Omental fat pad (tissue), 4 donors: Measurements from ENCODE around the gene TP53AIP1. TPM values are rescaled to one million over a fixed set of nuclear protein-coding genes. Genes with fewer than 3 reads are reported as not detected.

Source experiments
- ATAC-seq: fragments of 150-250 bp; one replicate; pipeline ENCODE4 v1.9.1; 2016; ENCODE audit warnings: mild to moderate bottlenecking, moderate library complexity; ENCODE audit not compliant: low FRiP score
- DNase-seq: peaks from one replicate; pipeline ENCODE4 v3.0.0-alpha.2; 2019; ENCODE audit warnings: low spot score
- total RNA-seq, 4 donors: library from RNA; depleted of rRNA; stranded (reverse); fragments of >200 nt; gene quantifications; one replicate each; pipeline ENCODE4 v1.1.0, GENCODE V29; 2016
- TF ChIP-seq, protein P1 (sequence below), 3 donors: fragments of 450-650 bp; IDR thresholded peaks; one replicate each; pipeline ENCODE4 v1.5.1; 2016 to 2017; ENCODE audit warnings: antibody characterized with exemption in 3 of 3, mild to moderate bottlenecking in 3 of 3, moderate library complexity in 2 of 3

Gene TP53AIP1, protein sequence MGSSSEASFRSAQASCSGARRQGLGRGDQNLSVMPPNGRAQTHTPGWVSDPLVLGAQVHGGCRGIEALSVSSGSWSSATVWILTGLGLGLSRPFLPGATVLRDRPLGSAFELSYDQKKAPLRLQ
- total RNA-seq, result under 1 TPM in 2 of 4 donors, not detected in 2; 0.24 to 0.37 TPM

DNA sequence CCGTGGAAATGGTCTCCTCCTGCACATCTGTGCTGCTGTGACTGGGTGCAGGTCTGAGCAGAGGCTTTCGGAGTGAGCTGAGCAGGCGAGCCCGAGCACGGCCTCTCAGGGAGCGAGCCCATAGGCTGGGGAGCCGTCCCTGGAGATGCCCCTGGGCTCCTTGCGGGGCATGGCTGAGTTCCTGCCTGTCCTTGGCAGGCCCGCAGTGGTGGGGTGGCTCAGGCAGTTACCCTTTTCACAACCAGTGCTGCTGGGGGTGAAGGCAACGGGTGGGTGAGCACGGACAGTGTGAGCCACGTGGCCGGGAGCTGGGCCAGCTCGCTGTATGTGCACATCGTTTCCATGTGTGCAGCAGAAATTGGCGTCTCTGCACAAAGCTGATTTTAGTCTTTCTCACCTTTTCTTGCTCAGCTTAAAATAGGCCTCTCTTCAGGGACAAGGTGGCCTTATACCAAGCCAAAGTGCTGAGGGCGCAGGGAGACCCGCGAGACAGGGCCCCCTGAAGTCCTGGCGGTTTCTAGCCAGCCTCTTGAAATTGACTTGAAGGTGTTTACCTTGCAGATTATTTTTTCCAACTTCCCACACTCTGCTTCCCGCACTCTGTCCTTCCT is at the start of gene TP53AIP1:
Gene TP53AIP1 (minus strand): TSS at position 55 of the 611 bp plus-strand sequence. CDS start 5,053 bp downstream, outside the sequence.
- DNase-seq (no peak), ATAC-seq (no peak)
- TF ChIP-seq, protein P1, sequence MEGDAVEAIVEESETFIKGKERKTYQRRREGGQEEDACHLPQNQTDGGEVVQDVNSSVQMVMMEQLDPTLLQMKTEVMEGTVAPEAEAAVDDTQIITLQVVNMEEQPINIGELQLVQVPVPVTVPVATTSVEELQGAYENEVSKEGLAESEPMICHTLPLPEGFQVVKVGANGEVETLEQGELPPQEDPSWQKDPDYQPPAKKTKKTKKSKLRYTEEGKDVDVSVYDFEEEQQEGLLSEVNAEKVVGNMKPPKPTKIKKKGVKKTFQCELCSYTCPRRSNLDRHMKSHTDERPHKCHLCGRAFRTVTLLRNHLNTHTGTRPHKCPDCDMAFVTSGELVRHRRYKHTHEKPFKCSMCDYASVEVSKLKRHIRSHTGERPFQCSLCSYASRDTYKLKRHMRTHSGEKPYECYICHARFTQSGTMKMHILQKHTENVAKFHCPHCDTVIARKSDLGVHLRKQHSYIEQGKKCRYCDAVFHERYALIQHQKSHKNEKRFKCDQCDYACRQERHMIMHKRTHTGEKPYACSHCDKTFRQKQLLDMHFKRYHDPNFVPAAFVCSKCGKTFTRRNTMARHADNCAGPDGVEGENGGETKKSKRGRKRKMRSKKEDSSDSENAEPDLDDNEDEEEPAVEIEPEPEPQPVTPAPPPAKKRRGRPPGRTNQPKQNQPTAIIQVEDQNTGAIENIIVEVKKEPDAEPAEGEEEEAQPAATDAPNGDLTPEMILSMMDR (IDR thresholded peaks at IDR 0.05), result no peak

DNA sequence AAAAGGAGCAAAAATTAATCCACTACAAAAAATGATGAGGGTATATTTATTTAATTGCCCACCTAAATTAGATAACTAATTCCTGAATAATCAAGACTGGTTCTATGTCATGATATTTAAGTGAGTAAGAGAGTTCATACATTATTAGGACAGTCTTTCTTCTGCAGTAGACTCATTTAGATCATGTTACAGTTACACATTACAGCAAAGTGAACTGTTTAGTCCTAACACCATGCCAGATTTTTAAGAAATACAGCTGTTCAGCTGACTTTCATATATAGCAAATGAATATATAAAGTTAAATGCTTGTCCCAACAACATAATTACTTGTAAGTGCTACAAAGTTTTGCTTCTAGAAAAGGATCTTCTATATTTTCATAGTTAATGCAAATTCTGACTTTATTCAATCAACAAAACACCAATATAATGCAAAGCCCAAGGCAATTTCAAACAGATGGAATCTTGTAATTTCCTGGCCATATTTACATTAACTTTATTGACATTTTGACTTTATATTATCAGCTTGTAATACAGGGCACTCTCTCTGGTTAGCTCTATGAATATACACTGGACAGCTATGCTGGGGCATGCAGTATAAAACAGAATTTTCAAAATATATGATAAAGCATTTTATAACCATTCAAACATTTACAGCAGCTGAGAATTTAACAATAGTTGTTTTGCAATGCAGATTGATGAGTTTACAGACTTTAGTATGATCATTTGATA is 45.7 kb upstream of the TP53AIP1 start:
- DNase-seq (no peak), ATAC-seq (no peak)
- TF ChIP-seq, protein P1 (IDR thresholded peaks at IDR 0.05), result no peak

DNA sequence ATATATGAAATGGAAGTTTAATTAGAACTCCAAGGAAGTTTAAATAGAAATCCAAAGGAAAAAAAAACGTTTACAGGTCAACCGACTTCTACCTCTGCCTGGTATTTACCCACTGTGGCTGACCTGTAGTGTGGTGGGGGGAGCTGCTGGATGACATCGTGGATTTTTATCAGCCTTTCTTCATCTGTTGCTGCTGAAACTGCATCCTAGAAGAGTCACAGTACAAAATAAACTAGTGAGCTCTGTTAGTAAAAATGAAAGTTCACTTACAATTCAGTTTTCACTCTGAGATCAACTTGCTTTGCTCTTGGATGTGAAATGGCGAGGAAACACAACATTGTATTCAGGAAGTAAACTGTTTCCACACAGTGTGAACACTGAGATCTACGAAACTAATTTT is 43.2 kb upstream of the TP53AIP1 start:
- TF ChIP-seq, protein P1 (IDR thresholded peaks at IDR 0.05), result no peak
- DNase-seq, result no peak
- no peak for ATAC-seq

DNA sequence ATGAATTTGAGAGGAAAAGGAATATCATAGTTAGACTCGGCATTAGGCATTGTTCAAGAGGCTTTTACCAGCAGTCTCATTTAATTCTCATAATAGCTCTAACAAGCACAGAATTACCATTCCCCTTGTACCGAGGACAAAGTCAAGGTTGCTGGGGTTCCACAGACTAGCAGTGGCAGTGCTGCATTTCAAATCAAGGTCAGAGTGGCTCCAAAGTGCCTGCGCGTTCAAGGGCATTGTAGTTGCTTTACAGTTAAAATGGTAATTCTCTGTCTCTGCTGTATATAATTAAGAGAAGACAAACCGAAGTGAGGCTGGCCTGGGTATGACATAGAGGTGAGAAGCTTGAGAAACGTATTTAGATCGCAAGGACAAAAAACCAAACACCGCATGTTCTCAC is 40.4 kb upstream of the TP53AIP1 start:
- ATAC-seq (no peak), DNase-seq (no peak)
- TF ChIP-seq, protein P1 (IDR thresholded peaks at IDR 0.05), result no peak

DNA sequence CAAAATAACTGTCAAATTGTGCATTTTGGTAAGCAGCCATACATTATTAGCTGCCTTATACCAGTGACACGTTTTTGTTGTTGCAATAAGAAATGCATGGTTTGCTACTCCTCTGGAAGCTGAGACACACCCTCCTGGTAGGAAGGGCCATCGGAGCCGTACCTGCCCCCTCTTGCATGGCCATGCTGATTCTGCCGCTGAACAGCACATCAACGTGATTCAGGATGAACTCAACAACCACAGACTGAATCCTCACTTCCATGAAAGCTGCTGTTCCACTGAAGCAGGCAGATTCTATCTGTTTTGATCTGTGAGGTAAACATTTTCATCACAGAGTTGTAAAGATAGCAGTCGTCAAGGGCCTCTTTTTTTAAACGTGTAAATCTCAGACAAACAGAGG is 38.6 kb upstream of the TP53AIP1 start:
- DNase-seq, result no peak
- ATAC-seq, result no peak
- TF ChIP-seq, protein P1 (IDR thresholded peaks at IDR 0.05), result no peak

DNA sequence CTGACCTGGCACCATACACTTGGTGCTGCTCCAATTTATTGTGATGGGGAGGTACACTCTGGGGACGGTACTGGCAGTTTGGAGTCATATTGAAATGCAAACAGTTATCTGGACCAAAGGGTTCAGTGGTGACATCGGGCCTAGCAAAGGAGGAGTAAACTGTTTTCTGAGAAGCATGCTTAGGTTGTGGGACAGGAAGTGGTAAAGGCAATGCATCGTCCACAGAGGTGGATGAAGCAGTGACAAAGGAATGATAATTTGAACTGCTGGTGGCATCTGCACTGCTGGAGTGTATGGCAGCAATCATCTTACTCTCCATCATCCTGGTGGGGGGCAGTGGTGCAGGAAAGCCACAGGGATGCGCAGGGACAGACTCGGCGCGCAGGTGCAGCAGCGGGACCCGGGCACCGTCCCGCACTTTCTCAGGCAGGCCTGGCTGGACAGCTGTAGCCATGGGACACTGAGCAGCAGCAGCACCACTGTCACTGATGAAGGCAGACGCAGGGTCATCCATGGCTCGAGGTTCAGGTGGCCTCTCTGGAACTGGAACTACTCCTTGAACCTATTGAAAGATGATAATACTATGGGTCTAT is 28.0 kb upstream of the TP53AIP1 start:
- DNase-seq (no peak), ATAC-seq (no peak)
- TF ChIP-seq, protein P1 (IDR thresholded peaks at IDR 0.05), result no peak
